Measurements from ENCODE around the gene TCHH.

DNA sequence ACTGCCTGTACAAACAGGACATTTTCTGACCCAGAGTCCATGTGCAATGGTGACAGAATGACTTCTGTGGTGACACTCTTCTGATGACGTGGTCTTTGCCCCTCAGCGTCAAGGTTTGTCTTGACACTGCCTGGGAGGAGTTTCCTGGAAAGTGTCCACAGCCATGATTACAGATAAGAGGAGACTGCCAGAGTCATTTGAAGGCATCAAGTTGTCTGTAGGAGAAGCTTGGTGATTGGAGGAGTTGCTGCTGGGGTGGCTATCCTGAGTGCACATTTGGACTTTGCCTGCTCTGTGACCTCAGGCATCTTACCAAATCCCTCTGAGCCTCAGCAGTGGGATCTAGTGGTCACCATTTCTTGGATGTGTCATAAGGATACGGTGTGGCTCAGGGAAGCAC lies 44.1 kb downstream of the TCHH start:
- TF ChIP-seq, protein P1, sequence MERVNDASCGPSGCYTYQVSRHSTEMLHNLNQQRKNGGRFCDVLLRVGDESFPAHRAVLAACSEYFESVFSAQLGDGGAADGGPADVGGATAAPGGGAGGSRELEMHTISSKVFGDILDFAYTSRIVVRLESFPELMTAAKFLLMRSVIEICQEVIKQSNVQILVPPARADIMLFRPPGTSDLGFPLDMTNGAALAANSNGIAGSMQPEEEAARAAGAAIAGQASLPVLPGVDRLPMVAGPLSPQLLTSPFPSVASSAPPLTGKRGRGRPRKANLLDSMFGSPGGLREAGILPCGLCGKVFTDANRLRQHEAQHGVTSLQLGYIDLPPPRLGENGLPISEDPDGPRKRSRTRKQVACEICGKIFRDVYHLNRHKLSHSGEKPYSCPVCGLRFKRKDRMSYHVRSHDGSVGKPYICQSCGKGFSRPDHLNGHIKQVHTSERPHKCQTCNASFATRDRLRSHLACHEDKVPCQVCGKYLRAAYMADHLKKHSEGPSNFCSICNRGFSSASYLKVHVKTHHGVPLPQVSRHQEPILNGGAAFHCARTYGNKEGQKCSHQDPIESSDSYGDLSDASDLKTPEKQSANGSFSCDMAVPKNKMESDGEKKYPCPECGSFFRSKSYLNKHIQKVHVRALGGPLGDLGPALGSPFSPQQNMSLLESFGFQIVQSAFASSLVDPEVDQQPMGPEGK (CRISPR knock-in tag; IDR thresholded peaks at IDR 0.05; ENCODE audit: borderline replicate concordance) = no peak
- TF ChIP-seq TCF4 (CRISPR knock-in tag; IDR thresholded peaks at IDR 0.05; ENCODE audit: borderline replicate concordance) = no peak
- TF ChIP-seq, protein P2, sequence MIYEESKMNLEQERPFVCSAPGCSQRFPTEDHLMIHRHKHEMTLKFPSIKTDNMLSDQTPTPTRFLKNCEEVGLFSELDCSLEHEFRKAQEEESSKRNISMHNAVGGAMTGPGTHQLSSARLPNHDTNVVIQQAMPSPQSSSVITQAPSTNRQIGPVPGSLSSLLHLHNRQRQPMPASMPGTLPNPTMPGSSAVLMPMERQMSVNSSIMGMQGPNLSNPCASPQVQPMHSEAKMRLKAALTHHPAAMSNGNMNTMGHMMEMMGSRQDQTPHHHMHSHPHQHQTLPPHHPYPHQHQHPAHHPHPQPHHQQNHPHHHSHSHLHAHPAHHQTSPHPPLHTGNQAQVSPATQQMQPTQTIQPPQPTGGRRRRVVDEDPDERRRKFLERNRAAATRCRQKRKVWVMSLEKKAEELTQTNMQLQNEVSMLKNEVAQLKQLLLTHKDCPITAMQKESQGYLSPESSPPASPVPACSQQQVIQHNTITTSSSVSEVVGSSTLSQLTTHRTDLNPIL (CRISPR knock-in tag; IDR thresholded peaks at IDR 0.05; ENCODE audit: low read depth) = no peak
- no peak for TF ChIP-seq ZFP3 (CRISPR knock-in tag; IDR thresholded peaks at IDR 0.05)
- no peak for TF ChIP-seq SNAI2 (CRISPR knock-in tag; IDR thresholded peaks at IDR 0.05)
- no peak for TF ChIP-seq ZNF8 (CRISPR knock-in tag; IDR thresholded peaks at IDR 0.05)
- TF ChIP-seq ZFP30 (CRISPR knock-in tag; IDR thresholded peaks at IDR 0.05) = no peak
- no peak for TF ChIP-seq ARNTL (CRISPR knock-in tag; IDR thresholded peaks at IDR 0.05; ENCODE audit: borderline replicate concordance, low read depth)
- TF ChIP-seq PPARA (CRISPR knock-in tag; IDR thresholded peaks at IDR 0.05; ENCODE audit: borderline replicate concordance) = no peak
- no peak for TF ChIP-seq ZNF70 (CRISPR knock-in tag; IDR thresholded peaks at IDR 0.05)
- TF ChIP-seq, protein P3, sequence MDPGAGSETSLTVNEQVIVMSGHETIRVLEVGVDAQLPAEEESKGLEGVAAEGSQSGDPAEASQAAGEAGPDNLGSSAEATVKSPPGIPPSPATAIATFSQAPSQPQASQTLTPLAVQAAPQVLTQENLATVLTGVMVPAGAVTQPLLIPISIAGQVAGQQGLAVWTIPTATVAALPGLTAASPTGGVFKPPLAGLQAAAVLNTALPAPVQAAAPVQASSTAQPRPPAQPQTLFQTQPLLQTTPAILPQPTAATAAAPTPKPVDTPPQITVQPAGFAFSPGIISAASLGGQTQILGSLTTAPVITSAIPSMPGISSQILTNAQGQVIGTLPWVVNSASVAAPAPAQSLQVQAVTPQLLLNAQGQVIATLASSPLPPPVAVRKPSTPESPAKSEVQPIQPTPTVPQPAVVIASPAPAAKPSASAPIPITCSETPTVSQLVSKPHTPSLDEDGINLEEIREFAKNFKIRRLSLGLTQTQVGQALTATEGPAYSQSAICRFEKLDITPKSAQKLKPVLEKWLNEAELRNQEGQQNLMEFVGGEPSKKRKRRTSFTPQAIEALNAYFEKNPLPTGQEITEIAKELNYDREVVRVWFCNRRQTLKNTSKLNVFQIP (CRISPR knock-in tag; IDR thresholded peaks at IDR 0.05; ENCODE audit: borderline replicate concordance, low read depth) = no peak
- TF ChIP-seq RARB (CRISPR knock-in tag; IDR thresholded peaks at IDR 0.05) = no peak
- TF ChIP-seq, protein P4, sequence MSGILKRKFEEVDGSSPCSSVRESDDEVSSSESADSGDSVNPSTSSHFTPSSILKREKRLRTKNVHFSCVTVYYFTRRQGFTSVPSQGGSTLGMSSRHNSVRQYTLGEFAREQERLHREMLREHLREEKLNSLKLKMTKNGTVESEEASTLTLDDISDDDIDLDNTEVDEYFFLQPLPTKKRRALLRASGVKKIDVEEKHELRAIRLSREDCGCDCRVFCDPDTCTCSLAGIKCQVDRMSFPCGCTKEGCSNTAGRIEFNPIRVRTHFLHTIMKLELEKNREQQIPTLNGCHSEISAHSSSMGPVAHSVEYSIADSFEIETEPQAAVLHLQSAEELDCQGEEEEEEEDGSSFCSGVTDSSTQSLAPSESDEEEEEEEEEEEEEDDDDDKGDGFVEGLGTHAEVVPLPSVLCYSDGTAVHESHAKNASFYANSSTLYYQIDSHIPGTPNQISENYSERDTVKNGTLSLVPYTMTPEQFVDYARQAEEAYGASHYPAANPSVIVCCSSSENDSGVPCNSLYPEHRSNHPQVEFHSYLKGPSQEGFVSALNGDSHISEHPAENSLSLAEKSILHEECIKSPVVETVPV (CRISPR knock-in tag; IDR thresholded peaks at IDR 0.05) = no peak
- no peak for TF ChIP-seq ISL1 (CRISPR knock-in tag; IDR thresholded peaks at IDR 0.05)

Measured in SK-N-SH treated with all-trans-retinoic acid at 6 μM for 48 hours (cell line).